ENCODE data around the gene GRK5. TPM values are rescaled to one million over a fixed set of nuclear protein-coding genes. Genes with fewer than 3 reads are reported as not detected.
"Not testable (repeated sequence)": the region's sequence is repeated elsewhere in the genome, so short reads cannot be mapped to it uniquely, and the experiment has no call there.

GRK5 gene
- total RNA-seq, 6 experiments from 2014 or later, result 9.7 to 16.8 (median 15.9) TPM

GRCh38 chr10:119177708-119178371 is 29.5 kb upstream of the GRK5 start:
- TF ChIP-seq, protein P1, sequence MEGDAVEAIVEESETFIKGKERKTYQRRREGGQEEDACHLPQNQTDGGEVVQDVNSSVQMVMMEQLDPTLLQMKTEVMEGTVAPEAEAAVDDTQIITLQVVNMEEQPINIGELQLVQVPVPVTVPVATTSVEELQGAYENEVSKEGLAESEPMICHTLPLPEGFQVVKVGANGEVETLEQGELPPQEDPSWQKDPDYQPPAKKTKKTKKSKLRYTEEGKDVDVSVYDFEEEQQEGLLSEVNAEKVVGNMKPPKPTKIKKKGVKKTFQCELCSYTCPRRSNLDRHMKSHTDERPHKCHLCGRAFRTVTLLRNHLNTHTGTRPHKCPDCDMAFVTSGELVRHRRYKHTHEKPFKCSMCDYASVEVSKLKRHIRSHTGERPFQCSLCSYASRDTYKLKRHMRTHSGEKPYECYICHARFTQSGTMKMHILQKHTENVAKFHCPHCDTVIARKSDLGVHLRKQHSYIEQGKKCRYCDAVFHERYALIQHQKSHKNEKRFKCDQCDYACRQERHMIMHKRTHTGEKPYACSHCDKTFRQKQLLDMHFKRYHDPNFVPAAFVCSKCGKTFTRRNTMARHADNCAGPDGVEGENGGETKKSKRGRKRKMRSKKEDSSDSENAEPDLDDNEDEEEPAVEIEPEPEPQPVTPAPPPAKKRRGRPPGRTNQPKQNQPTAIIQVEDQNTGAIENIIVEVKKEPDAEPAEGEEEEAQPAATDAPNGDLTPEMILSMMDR (IDR thresholded peaks at IDR 0.05), result no peak
- H3K36me3 Mint-ChIP-seq (ENCODE audit: low read depth), result peaks cover 12% of the 10 kb centered on the region; the same call in 1 of the 2 replicates
- no peaks in the 10 kb centered on the region; the same call in 1 of the 2 replicates for H3K27me3 Mint-ChIP-seq (ENCODE audit: insufficient read depth)
- peak overlapping the region; percentile 96 for H3K4me3 Mint-ChIP-seq
- H3K4me1 Mint-ChIP-seq (ENCODE audit: low read depth), result peaks cover 26% of the 10 kb centered on the region
- DNase-seq, result no peak
- no peaks in the 10 kb centered on the region for H3K9me3 Mint-ChIP-seq
- H3K27ac Mint-ChIP-seq, result peak overlapping the region; percentile 94

DNA sequence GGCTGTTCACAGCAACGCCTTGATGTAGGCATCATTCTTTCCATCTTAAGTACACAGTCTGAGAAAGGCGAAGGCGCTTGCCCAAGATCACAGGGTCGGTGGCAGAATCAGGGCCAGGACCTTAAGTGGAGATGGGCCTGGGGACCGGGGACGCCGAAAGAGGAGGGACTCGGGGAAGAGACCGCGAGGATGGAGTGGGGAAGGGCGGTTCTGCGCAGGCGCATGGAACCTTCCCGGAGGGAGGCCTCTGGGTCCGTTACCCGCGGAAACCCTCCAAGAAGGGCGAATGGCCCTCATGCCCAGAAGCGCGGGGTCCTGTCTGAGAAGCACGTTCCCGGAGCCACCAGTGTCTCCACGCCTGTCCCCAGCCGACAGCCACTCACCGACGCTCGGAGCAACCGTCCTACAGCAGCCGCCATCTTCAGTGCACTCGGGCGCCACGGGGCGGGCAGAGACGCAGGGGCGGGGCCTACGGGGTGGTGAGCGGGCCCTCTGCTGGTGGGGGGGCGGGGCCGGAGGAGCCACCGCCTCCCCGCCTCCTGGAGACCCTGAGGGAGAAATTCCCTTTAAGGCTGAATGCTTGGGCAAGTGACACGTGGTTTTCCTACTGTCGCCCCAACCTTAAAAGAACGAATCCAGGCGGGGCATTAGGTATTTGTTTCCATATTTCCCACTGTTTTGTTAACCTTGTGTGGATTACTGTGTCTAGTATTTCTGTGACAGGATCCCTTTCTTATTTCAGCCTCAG is 28.8 kb upstream of the GRK5 start, which contains the start of gene PRDX3:
Gene PRDX3 (minus strand): TSS at position 441 of the 748 bp plus-strand sequence. CDS start 22 bp downstream, at position 419.
- H3K9me3 Mint-ChIP-seq, result no peaks in the 10 kb centered on the region
- H3K27me3 Mint-ChIP-seq (ENCODE audit: insufficient read depth), result no peaks in the 10 kb centered on the region; the same call in 1 of the 2 replicates
- H3K36me3 Mint-ChIP-seq (ENCODE audit: low read depth), result peaks cover 12% of the 10 kb centered on the region; the same call in 1 of the 2 replicates
- H3K27ac Mint-ChIP-seq, result peak within 1 kb of the TSS; percentile 94
- H3K4me1 Mint-ChIP-seq (ENCODE audit: low read depth), result peaks cover 26% of the 10 kb centered on the region
- H3K4me3 Mint-ChIP-seq, result peak within 1 kb of the TSS; percentile 96
- TF ChIP-seq, protein P1 (IDR thresholded peaks at IDR 0.05), result peak; percentile 66; the same call in 1 of the 2 replicates
- DNase-seq, result peak; percentile 81

DNA sequence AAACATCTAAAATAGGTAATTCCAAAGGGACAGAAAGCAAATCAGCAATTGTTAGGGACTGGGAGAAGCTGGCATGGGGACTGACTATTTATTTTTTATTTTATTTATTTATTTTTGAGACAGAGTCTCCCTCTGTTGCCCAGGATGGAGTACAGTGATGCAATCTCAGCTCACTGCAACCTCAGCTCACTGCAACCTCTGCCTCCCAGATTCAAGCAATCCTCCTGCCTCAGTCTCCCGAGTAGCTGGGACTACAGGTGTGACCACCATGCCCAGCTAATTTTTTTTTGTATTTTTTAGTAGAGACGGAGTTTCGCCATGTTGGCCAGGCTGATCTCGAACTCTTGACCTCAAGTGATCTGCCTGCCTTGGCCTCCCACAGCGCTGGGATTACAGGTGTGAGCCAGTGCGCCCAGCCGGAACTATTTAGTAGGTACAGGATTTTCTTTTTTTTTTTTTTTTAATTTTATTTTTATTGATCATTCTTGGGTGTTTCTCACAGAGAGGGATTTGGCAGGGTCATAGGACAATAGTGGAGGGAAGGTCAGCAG is 26.4 kb upstream of the GRK5 start:
- H3K27ac Mint-ChIP-seq; H3K27me3 Mint-ChIP-seq (ENCODE audit: insufficient read depth); H3K9me3 Mint-ChIP-seq; DNase-seq; H3K36me3 Mint-ChIP-seq (ENCODE audit: low read depth); H3K4me3 Mint-ChIP-seq: not testable (repeated sequence)
- peaks cover 19% of the 10 kb centered on the region for H3K4me1 Mint-ChIP-seq (ENCODE audit: low read depth)

GRCh38 chr10:119183664-119184412 is 23.5 kb upstream of the GRK5 start:
- no peak overlapping the region for H3K27ac Mint-ChIP-seq
- no peak overlapping the region for H3K4me3 Mint-ChIP-seq
- peaks cover 4% of the 10 kb centered on the region; the same call in 1 of the 2 replicates for H3K4me1 Mint-ChIP-seq (ENCODE audit: low read depth)
- TF ChIP-seq, protein P1 (IDR thresholded peaks at IDR 0.05), result no peak
- no peaks in the 10 kb centered on the region for H3K36me3 Mint-ChIP-seq (ENCODE audit: low read depth)
- no peaks in the 10 kb centered on the region; the same call in 1 of the 2 replicates for H3K27me3 Mint-ChIP-seq (ENCODE audit: insufficient read depth)
- no peaks in the 10 kb centered on the region for H3K9me3 Mint-ChIP-seq
- no peak for DNase-seq

- H3K4me1 Mint-ChIP-seq (ENCODE audit: low read depth), result peaks cover 26% of the 10 kb centered on the region
- H3K36me3 Mint-ChIP-seq (ENCODE audit: low read depth), result no peaks in the 10 kb centered on the region
- TF ChIP-seq, protein P1 (IDR thresholded peaks at IDR 0.05), result no peak
- no peaks in the 10 kb centered on the region for H3K9me3 Mint-ChIP-seq
- H3K27me3 Mint-ChIP-seq (ENCODE audit: insufficient read depth), result no peaks in the 10 kb centered on the region; the same call in 1 of the 2 replicates
- DNase-seq, result no peak
- H3K27ac Mint-ChIP-seq, result peak overlapping the region; percentile 66
- H3K4me3 Mint-ChIP-seq, result 0 out of 2 replicates have a peak overlapping the region, but pooled peaks have one; percentile 11
Measured at GRCh38 chr10:119189811-119190282, 17.5 kb upstream of the GRK5 start.
